ENCODE measurements around the gene KIF21A.

- TF ChIP-seq EP300 (IDR thresholded peaks at IDR 0.05; ENCODE audit: borderline replicate concordance in 1 of 2, low read depth in 1 of 2, low read length in 1 of 2) = no peak
- TF ChIP-seq, protein P1, sequence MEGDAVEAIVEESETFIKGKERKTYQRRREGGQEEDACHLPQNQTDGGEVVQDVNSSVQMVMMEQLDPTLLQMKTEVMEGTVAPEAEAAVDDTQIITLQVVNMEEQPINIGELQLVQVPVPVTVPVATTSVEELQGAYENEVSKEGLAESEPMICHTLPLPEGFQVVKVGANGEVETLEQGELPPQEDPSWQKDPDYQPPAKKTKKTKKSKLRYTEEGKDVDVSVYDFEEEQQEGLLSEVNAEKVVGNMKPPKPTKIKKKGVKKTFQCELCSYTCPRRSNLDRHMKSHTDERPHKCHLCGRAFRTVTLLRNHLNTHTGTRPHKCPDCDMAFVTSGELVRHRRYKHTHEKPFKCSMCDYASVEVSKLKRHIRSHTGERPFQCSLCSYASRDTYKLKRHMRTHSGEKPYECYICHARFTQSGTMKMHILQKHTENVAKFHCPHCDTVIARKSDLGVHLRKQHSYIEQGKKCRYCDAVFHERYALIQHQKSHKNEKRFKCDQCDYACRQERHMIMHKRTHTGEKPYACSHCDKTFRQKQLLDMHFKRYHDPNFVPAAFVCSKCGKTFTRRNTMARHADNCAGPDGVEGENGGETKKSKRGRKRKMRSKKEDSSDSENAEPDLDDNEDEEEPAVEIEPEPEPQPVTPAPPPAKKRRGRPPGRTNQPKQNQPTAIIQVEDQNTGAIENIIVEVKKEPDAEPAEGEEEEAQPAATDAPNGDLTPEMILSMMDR (IDR thresholded peaks at IDR 0.05) = no peak
- TF ChIP-seq POLR2AphosphoS5 (IDR thresholded peaks at IDR 0.05; ENCODE audit: low read depth, low read length) = no peak
- TF ChIP-seq TAF1 (IDR thresholded peaks at IDR 0.05; ENCODE audit: borderline replicate concordance, low read depth, low read length) = no peak
- TF ChIP-seq GATA2 (CRISPR knock-in tag; IDR thresholded peaks at IDR 0.05) = no peak
- TF ChIP-seq REST (IDR thresholded peaks at IDR 0.05; ENCODE audit: low read depth, low read length) = no peak
- TF ChIP-seq, protein P2, sequence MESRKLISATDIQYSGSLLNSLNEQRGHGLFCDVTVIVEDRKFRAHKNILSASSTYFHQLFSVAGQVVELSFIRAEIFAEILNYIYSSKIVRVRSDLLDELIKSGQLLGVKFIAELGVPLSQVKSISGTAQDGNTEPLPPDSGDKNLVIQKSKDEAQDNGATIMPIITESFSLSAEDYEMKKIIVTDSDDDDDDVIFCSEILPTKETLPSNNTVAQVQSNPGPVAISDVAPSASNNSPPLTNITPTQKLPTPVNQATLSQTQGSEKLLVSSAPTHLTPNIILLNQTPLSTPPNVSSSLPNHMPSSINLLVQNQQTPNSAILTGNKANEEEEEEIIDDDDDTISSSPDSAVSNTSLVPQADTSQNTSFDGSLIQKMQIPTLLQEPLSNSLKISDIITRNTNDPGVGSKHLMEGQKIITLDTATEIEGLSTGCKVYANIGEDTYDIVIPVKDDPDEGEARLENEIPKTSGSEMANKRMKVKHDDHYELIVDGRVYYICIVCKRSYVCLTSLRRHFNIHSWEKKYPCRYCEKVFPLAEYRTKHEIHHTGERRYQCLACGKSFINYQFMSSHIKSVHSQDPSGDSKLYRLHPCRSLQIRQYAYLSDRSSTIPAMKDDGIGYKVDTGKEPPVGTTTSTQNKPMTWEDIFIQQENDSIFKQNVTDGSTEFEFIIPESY (IDR thresholded peaks at IDR 0.05; ENCODE audit: borderline replicate concordance, low read depth) = no peak
- TF ChIP-seq, protein P3, sequence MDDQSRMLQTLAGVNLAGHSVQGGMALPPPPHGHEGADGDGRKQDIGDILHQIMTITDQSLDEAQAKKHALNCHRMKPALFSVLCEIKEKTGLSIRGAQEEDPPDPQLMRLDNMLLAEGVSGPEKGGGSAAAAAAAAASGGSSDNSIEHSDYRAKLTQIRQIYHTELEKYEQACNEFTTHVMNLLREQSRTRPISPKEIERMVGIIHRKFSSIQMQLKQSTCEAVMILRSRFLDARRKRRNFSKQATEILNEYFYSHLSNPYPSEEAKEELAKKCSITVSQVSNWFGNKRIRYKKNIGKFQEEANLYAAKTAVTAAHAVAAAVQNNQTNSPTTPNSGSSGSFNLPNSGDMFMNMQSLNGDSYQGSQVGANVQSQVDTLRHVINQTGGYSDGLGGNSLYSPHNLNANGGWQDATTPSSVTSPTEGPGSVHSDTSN (IDR thresholded peaks at IDR 0.05) = no peak
- no peak for TF ChIP-seq RAD21 (IDR thresholded peaks at IDR 0.05; ENCODE audit: low read length)
- no peak for TF ChIP-seq YY1 (IDR thresholded peaks at IDR 0.05; ENCODE audit: low read depth)
- no peak for TF ChIP-seq ELF1 (IDR thresholded peaks at IDR 0.05)
- TF ChIP-seq RCOR1 (IDR thresholded peaks at IDR 0.05; ENCODE audit: low read length) = no peak
- TF ChIP-seq, protein P4, sequence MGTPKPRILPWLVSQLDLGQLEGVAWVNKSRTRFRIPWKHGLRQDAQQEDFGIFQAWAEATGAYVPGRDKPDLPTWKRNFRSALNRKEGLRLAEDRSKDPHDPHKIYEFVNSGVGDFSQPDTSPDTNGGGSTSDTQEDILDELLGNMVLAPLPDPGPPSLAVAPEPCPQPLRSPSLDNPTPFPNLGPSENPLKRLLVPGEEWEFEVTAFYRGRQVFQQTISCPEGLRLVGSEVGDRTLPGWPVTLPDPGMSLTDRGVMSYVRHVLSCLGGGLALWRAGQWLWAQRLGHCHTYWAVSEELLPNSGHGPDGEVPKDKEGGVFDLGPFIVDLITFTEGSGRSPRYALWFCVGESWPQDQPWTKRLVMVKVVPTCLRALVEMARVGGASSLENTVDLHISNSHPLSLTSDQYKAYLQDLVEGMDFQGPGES (IDR thresholded peaks at IDR 0.05; ENCODE audit: low read depth, low read length) = no peak
- TF ChIP-seq RXRA (IDR thresholded peaks at IDR 0.05; ENCODE audit: borderline replicate concordance, low read depth) = no peak
Measured at GRCh38 chr12:39329018-39329417, 113.9 kb downstream of the KIF21A start.

Measured in SK-N-SH (cell line).